ENCODE data around the gene DPH1. TPM values are rescaled to one million over a fixed set of nuclear protein-coding genes. Genes with fewer than 3 reads are reported as not detected.
A peak's percentile ranks its signal among the peaks of the same experiment; 100 is the strongest.

DPH1 gene
- total RNA-seq, 1 experiment from 2014 or later = 45.2 TPM

GRCh38 chr17:2081564-2081963, 51.6 kb downstream of the DPH1 start:
- DNase-seq (ENCODE audit: low read depth) = peak; percentile 83

- DNase-seq (ENCODE audit: low read depth) = no peak
Measured at GRCh38 chr17:2082003-2082781, 52.2 kb downstream of the DPH1 start.

- DNase-seq (ENCODE audit: low read depth) = no peak
Measured at GRCh38 chr17:2083613-2084035, 53.7 kb downstream of the DPH1 start.

GRCh38 chr17:2084036-2084765, 54.2 kb downstream of the DPH1 start:
- peak; percentile 78 for DNase-seq (ENCODE audit: low read depth)

- peak; percentile 58 for DNase-seq (ENCODE audit: low read depth)
Measured at GRCh38 chr17:2084766-2085647, 55.1 kb downstream of the DPH1 start.

- no peak for DNase-seq (ENCODE audit: low read depth)
Measured at GRCh38 chr17:2085648-2085949, 55.6 kb downstream of the DPH1 start.

GRCh38 chr17:2086306-2086705, 56.4 kb downstream of the DPH1 start:
- DNase-seq (ENCODE audit: low read depth) = no peak

- DNase-seq (ENCODE audit: low read depth) = no peak
Measured at GRCh38 chr17:2087597-2088211, 57.8 kb downstream of the DPH1 start.

GRCh38 chr17:2089021-2089422, 59.1 kb downstream of the DPH1 start:
- peak; percentile 36 for DNase-seq (ENCODE audit: low read depth)

GRCh38 chr17:2090210-2090641, 60.3 kb downstream of the DPH1 start:
- no peak for DNase-seq (ENCODE audit: low read depth)

- peak; percentile 92 for DNase-seq (ENCODE audit: low read depth)
Measured at GRCh38 chr17:2090804-2091534, 61.0 kb downstream of the DPH1 start.

- no peak for DNase-seq (ENCODE audit: low read depth)
Measured at GRCh38 chr17:2092253-2092652, 62.3 kb downstream of the DPH1 start.

GRCh38 chr17:2093349-2093748, 63.4 kb downstream of the DPH1 start:
- no peak for DNase-seq (ENCODE audit: low read depth)

Other genes starting within 250 kb of the DPH1 start
- 10.1 and 11.0 TPM in 2 replicates for gene SMYD4, start 200.3 kb upstream of the DPH1 start, total RNA-seq (2014; rRNA removed; shearing (Covaris generic))
- 25.4 and 29.9 TPM in 2 replicates for gene RPA1, start 200.1 kb upstream of the DPH1 start, total RNA-seq (2014; rRNA removed; shearing (Covaris generic))
- 0.83 TPM in 1 of 2 replicates, not detected in the other for gene RTN4RL1, start 4.8 kb upstream of the DPH1 start, total RNA-seq (2014; rRNA removed; shearing (Covaris generic))
- gene OVCA2, start 11.9 kb downstream of the DPH1 start, total RNA-seq (2014; rRNA removed; shearing (Covaris generic)) = 83.3 and 93.3 TPM in 2 replicates
- gene HIC1, start 24.9 kb downstream of the DPH1 start, total RNA-seq (2014; rRNA removed; shearing (Covaris generic)) = 10.4 and 12.2 TPM in 2 replicates

Measured in Daoy (cell line).